GM18861 (cell line): Measurements from ENCODE around the gene RASD2.

ENCODE experiments used
- ATAC-seq: cut with Tn5 transposase; IDR thresholded peaks from one replicate; pipeline ENCODE4 v1.9.1; 2021; ENCODE audit not compliant: unreplicated experiment

Gene RASD2

DNA sequence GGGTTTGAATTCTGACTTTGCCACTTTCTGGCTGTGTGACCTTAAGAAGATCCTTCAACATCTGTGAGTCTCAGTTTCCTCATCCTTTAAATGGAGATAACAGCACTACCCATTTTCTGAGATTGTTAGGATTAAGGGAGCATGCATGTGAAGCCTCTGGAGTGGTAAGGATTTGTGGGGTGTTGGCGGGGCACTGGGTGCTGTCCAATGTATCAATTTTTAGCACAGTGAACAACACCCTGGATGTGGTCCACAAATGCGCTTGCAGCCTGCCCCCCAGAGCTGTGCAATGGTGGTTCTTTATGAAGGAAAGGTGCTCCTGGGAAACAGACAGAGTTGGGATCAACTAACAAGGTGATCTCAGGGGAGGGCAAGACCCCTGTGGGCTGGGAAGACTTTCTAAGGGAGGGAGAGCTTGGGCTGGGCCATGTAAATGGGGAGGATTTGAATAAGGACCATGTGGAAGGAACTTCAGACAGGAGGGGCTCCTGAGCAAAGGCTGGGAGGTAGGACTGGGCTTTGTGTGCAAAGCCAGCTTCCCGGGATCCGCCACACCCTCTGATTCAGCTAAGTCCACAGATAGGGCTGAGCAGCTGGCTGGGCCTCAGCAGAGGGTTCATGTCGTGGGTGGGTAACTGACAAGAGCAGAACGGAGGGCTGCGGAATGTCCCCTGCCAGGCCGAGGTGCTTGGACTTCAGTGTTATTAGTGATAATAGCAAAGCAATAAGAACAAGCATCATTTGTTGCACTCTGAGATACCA, 22.7 kb upstream of the RASD2 start:
- no peak for ATAC-seq

- no peak for ATAC-seq
Measured at GRCh38 chr22:35518811-35519210, 21.8 kb upstream of the RASD2 start.

DNA sequence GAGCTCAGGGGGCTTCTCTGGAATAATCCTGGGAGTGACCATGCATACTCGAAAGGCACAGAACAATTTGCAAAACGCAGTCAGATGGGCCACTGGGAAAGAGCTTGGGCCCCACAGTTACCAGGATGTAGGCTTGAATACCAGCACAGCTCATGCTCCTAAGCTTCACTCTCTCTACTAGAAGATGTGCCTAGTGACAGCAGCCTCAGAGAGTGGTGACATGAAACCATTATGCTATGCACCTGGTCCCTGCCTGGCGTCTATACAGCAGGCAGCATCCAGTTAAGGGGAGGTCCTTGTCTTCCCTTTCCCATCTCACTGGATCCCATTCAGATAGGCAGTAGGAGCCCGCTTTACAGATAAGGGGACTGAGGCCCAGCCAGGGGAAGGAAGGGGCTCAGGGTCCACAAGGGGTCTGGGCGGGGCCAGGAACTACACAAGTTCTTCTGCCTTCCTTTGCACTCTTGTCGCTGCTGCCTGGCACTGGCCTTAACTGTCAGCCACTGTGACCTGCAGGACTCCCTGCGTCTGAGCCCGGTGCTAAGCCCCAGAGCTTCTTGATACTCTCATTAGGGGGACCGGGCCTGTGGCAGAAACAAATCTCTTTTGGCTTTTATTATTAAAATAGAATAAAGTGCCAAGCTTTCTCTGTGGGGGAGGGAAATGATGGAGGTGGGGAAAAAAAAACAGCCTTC, 21.2 kb upstream of the RASD2 start:
- no peak for ATAC-seq

DNA sequence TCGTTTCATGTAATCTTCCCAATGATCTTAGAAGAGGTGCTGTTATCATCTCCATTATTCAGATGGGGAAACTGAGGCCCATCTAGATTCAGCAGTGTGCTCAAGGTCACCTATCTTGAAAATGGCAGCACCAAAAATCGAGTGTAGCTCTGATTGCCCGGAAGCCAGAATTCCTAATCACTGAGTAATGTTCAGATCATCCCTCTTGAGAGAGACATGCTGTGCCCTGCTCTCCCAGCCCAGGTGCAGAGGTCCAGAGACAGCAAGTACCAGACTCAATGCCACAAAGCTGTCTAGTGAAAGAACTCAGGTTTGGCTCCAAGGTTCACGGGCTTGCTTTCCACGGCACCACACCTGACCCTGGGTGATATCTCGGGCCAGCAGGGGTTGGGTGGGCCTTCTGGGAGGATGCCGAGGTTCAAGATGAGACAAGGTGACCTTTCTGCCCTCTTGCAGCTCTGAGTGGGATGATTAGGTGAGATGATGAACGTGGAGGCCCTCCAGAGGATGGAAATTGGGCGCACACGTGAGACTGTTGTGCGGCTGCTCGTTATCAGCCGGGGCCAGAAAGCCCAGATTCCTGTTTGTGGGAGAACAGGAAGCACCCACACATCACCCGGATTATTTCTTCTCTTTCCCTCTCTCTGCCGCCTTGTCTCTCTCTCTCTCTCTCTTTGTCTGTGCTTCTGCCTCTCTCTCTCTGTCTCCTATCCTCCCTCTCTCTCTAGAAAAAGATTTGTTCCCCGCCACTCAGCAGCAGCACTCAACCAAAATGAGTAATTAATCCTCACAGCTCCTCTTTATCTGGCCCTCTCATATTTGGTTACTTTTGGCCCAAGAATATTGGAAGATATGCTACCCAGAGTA, 19.0 kb upstream of the RASD2 start:
- no peak for ATAC-seq

- ATAC-seq, result no peak
Measured at GRCh38 chr22:35522225-35523149, 18.1 kb upstream of the RASD2 start.

DNA sequence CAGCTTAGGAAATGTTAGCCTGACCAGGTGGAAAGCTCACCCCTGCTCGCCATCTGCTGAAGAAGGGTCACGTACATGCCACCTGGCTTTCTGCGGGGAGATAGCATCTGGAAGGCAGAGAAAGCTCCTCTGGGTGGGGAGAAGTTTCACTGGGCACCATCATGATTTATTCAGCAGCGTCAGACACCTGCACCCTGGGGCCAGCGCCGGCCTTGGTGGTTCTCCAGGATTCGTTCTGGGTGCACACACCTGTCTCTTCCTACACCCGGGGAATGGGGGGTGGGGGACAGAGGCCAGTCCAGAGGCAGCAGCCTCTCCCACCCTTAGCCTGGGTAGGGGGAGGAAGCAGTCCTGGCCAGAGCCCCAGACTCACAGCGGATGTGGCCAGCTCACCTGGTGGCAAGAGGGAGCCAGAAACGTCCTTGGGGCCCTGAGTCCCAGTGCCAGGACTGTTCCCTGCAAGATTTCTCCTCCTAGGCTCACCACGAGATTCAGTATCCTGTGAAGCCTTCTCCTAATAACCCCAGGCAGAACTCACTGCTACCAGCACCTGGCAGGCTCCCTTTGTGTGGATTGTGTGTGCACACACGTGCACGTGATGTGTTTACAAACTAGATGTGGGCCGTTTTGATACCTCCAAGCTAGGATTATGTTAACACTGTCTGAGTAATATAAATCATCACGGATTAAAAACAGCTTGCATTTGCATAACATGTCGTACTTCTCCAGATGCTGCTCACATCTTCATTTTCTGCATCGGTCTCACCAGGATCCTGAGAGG, 17.3 kb upstream of the RASD2 start:
- ATAC-seq, result no peak

GRCh38 chr22:35524966-35525686, 15.5 kb upstream of the RASD2 start:
- ATAC-seq, result no peak

DNA sequence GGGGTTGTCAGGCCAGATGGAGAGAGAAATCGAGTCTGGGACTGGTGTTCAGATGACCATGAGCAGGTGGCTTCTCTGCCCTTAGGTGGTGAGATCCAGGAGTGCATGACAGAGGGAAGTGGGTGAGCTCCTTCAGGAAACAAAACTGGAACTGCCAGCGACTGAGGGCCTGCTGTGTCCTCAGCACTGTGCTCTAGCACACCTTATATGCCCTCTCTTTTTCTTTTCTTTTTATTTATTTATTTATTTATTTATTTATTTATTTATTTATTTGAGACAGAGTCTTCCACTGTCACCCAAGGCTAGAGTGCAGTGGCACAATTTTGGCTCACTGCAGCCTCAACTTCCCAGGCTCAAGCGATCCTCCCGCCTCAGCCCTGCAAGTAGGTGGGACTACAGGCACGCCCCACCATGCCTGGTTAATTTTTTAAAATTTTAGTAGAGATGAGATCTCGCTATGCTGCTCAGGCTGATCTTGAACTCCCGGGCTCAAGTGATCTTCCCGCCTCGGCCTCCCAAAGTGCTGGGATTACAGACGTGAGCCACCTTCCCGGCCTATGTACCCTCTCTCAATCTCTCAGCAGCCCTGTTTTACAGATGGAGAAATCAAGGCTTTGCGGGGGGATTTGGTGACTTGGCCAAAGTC, 14.8 kb upstream of the RASD2 start:
- no peak for ATAC-seq

DNA sequence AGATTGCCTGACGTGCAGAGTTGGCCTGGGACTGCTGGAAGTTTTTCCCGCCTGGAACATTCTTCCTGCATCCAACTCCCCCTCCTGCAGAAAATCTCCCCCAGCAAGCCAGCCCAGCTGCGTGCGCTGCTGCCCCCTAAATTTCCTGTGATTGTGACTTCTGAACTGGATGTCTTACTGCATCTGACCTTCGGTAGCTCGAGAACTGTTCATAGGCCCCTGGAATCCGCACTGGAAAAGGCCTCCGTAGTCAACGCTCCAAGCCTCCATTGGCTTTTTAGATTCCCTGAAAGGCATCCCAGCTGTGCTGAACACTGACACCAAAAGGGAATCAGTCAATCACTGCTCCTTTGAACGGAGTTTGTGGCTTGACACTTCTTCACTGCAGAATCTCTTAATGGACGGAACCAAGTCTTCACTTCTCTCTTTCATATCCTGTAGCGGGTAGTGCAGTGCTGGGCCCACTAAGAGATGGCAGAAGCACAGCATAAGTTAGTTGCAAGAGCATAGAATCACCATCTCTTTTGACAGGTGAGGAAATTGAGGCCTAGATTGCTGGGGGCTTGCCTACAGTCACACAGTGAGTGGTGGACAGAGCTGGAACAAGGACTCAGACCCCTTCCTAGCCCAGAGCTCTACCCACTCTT, 14.2 kb upstream of the RASD2 start:
- ATAC-seq, result no peak

- ATAC-seq, result no peak
Measured at GRCh38 chr22:35528927-35529326, 11.7 kb upstream of the RASD2 start.

DNA sequence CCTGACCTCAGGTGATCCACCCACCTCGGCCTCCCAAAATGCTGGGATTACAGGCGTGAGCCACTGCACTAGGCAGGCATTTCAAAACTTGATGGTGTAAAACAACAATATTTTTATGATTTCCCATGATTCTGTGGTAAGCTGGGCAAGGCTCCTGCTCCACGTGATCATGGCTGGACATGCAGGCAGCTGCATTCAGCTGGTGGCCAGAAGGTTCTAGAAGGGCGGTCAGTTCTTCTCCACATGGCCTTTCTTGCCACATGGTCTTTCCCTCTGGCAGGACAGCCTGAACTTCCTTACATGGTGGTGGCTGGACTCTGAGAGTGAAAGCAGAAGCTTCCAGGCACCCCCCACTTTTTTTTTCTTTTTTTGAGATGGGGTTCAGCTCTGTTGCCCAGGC, 9.9 kb upstream of the RASD2 start:
- no peak for ATAC-seq

DNA sequence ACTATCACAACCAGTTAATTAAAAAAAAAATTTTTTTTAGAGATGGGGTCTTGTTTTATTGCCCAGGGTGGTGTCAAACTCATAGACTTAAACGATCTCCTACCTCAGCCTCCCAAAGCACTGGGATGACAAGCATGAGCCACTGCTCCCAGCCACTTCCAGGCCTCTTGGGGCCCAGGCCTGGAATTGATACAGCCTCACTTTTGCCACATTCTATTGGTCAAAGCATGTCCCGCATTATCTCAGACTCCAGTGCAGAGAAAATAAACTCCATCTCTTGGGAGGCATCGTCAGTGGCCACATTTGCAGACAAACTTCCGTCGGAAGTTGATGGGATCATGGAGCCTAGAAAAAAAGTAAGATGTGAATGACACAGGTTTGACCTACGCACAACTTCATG, 9.4 kb upstream of the RASD2 start:
- ATAC-seq, result no peak

GRCh38 chr22:35531676-35532075, 9.0 kb upstream of the RASD2 start:
- no peak for ATAC-seq

DNA sequence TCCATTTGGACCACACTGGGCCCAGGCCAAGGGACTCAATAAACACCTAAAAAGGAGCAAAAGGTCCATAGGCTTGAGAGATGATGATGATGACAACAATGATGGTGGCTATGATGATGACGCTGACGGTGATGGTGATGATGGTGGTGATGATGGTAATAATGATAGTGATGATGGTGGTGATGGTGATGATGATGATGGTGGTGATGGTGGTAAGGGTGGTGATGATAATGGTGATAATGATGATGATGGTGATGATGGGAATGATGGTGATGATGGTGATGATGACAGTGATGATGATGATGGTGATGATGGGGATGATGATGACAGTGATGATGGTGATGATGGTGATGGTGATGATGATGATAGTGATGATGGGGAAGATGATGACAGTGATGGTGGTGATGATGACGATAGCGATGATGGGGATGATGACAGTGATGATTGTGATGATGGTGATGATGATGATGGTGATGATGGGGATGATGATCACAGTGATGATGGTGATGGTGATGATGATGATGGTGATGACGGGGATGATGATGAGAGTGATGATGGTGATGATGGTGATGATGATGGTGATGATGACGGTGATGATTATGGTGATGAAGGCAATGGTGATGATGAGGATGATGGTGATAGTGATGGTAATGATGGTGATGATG, 7.1 kb upstream of the RASD2 start:
- ATAC-seq, result no peak

- no peak for ATAC-seq
Measured at GRCh38 chr22:35534091-35534490, 6.5 kb upstream of the RASD2 start.

DNA sequence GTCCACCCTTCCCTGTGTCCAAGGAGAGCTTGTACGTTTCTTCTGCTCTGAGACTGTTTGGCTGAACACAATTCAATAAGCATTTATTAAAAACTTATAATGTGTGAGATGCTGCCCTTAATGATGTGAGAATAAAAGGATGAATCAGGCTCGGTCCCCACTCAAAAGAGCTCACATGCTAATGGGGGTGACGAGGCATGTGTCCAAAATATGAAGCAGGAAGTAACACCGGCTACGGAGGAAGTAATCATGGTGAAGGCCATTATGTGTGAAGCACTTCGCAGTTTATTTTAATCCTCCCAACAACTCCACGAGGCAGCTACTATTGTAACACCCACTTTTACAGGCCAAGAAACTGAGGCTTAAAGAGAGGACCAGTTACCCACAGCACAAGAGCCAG, 3.4 kb upstream of the RASD2 start:
- ATAC-seq, result no peak

DNA sequence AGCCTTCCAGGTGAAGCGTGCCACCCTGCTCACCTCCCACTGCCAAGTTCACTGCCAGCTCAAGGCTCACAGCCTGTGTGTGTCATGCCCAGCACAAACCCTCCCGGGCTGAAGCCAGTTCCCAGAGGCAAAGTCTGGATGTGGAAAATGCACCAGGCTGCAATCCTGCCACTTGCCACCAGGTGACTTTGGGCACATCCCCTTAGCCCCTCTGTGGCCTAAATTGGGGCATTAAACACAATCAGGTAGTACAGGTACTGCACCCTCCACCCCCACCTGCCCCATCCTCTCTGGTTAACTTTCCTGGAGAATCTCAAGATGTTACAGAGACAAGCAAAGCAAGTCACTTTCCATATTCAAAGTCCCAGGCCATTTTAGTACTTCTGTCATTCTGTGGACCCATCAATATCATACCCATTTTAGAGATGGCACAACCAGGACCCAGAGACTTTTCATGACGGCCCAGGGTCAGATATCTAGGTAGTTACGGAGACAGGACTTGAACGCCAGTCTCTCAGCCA, 1.8 kb upstream of the RASD2 start:
- ATAC-seq, result no peak

- ATAC-seq, result no peak
Measured at GRCh38 chr22:35539487-35539886, 1.1 kb upstream of the RASD2 start.
